GM18502 (cell line): ENCODE results near the gene HSF2BP.
"Not testable (repeated sequence)": the region's sequence is repeated elsewhere in the genome, so short reads cannot be mapped to it uniquely, and the experiment has no call there.

Experiments
- ATAC-seq: cut with Tn5 transposase; IDR thresholded peaks from one replicate; pipeline ENCODE4 v1.9.1; 2021; ENCODE audit warnings: mild to moderate bottlenecking; ENCODE audit not compliant: unreplicated experiment, poor library complexity

Gene HSF2BP

DNA sequence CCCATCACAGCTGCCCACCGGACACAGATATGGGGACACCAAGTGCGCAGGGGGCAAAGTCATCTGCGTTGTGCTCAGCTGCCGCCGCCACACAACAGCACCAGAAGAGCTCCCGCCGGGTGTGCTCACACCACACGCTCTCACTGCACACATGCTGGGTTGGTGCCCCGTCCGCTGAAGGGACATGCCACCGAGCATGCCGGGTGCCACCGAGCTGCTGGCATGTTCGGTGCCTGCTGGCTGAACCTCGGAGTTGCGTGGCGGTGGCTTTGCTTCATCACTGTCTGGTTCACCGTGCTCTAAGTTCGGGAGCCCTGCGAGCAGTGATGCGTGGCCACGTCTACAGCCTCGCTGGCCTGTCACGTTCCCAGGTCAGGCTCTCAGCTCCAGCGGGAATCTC is 174.3 kb downstream of the HSF2BP start:
- ATAC-seq, result not testable (repeated sequence)

DNA sequence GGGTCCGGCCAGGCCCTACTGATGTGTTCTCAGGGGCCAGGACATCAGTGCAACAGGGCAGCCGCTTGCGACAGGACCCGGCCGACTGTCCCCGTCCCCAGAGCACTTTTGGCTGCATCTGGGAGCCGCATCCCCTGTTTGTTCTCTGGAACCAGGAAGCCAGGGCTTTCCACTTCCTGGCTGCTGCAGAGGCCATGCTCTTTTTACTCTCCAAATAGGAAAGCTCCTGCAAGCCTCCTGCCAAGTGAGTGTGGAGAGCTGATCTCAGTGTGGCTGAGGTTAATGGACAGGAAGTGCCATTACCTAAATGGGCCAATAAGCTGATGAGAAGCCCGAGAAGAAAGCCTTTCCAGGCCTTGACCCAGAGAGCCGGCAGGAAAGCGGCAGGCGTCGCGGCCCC is 180.1 kb downstream of the HSF2BP start:
- not testable (repeated sequence) for ATAC-seq
